ENCODE data around the gene AATK. TPM values are rescaled to one million over a fixed set of nuclear protein-coding genes. Genes with fewer than 3 reads are reported as not detected.

AATK gene
- total and polyA plus RNA-seq, 2 of the 13 experiments (the other 11 are each of a cell fraction or from before 2014, with no cell fraction given), result 2.9 to 8.4 TPM

DNA sequence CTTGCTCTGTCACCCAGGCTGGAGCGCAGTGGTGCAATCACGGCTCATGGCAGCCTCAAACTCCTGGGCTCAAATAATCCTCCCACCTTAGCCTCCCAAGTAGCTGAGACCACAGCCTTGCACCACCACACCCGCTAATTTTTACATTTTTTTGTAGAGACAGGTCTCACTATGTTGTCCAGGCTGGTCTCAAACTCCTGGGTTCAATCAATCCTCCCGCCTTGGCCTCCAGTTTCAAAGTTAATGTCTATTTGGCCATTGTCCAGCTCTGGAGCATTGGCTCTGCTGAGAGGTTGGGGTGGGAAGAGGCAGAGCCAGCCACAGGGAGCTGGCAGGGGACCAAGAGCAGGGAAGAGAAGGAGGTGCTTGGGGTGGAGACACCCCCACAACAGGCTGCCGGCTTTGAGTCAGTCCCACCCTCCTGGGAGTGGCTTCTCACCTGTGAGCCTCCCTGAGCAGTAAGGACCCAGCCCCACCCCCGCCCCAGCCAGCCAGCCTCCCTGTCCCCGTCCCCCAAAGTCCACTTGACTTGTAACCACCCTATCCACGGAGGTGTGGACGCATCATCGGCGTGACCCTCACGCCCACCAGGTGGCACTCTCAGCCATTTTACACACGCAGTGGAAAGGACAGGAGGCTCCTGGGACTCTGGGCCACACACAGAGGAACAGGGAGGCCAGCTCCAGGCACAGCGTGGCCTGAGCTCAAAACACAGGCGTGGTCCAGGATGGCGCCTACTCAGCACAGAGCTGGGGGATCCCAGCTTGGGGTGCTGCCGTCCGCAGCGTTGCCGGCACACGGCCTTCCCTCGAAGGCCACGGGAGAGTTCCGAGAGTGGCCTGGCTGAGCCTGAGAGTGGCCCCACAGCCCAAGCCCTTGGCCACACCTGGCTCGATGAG is 23.5 kb downstream of the AATK start (continued):
- TF ChIP-seq, protein P1, sequence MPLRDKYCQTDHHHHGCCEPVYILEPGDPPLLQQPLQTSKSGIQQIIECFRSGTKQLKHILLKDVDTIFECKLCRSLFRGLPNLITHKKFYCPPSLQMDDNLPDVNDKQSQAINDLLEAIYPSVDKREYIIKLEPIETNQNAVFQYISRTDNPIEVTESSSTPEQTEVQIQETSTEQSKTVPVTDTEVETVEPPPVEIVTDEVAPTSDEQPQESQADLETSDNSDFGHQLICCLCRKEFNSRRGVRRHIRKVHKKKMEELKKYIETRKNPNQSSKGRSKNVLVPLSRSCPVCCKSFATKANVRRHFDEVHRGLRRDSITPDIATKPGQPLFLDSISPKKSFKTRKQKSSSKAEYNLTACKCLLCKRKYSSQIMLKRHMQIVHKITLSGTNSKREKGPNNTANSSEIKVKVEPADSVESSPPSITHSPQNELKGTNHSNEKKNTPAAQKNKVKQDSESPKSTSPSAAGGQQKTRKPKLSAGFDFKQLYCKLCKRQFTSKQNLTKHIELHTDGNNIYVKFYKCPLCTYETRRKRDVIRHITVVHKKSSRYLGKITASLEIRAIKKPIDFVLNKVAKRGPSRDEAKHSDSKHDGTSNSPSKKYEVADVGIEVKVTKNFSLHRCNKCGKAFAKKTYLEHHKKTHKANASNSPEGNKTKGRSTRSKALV (CRISPR knock-in tag; IDR thresholded peaks at IDR 0.05), result 0 out of 2 replicates have a peak, but pooled peaks have one; percentile 51
- TF ChIP-seq, protein P2, sequence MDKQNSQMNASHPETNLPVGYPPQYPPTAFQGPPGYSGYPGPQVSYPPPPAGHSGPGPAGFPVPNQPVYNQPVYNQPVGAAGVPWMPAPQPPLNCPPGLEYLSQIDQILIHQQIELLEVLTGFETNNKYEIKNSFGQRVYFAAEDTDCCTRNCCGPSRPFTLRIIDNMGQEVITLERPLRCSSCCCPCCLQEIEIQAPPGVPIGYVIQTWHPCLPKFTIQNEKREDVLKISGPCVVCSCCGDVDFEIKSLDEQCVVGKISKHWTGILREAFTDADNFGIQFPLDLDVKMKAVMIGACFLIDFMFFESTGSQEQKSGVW (CRISPR knock-in tag; IDR thresholded peaks at IDR 0.05; ENCODE audit: borderline replicate concordance), result no peak
- TF ChIP-seq, protein P3, sequence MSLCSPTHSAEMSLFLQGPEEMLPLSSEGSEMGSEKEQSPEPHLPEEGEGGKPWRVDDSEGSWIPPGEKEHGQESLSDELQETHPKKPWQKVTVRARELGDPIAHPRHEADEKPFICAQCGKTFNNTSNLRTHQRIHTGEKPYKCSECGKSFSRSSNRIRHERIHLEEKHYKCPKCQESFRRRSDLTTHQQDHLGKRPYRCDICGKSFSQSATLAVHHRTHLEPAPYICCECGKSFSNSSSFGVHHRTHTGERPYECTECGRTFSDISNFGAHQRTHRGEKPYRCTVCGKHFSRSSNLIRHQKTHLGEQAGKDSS (CRISPR knock-in tag; IDR thresholded peaks at IDR 0.05; ENCODE audit: borderline replicate concordance, low read depth), result peak; percentile 38; the same call in 1 of the 2 replicates
- TF ChIP-seq, protein P4, sequence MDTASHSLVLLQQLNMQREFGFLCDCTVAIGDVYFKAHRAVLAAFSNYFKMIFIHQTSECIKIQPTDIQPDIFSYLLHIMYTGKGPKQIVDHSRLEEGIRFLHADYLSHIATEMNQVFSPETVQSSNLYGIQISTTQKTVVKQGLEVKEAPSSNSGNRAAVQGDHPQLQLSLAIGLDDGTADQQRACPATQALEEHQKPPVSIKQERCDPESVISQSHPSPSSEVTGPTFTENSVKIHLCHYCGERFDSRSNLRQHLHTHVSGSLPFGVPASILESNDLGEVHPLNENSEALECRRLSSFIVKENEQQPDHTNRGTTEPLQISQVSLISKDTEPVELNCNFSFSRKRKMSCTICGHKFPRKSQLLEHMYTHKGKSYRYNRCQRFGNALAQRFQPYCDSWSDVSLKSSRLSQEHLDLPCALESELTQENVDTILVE (CRISPR knock-in tag; IDR thresholded peaks at IDR 0.05), result 0 out of 2 replicates have a peak, but pooled peaks have one; percentile 59
- TF ChIP-seq ZFX (CRISPR knock-in tag; IDR thresholded peaks at IDR 0.05; ENCODE audit: low read depth) (peak; percentile 73), KDM5A (IDR thresholded peaks at IDR 0.05; ENCODE audit: borderline replicate concordance, low read length) (no peak), ZBTB7A (CRISPR knock-in tag; IDR thresholded peaks at IDR 0.05) (no peak; the same call in 1 of the 2 replicates), ZKSCAN1 (IDR thresholded peaks at IDR 0.05; ENCODE audit: low read length) (no peak), CEBPG (CRISPR knock-in tag; IDR thresholded peaks at IDR 0.05) (no peak), STAG1 (CRISPR knock-in tag; IDR thresholded peaks at IDR 0.05) (peak; percentile 94), ZNF30 (CRISPR knock-in tag; IDR thresholded peaks at IDR 0.05) (no peak), FOXP1 (IDR thresholded peaks at IDR 0.05) (no peak), FOXP1 (CRISPR knock-in tag; IDR thresholded peaks at IDR 0.05) (no peak), CCAR2 (optimal IDR thresholded peaks at IDR 0.05; ENCODE audit: low read depth, low read length) (no peak), MXD4 (CRISPR knock-in tag; IDR thresholded peaks at IDR 0.05) (no peak)
- TF ChIP-seq, protein P5, sequence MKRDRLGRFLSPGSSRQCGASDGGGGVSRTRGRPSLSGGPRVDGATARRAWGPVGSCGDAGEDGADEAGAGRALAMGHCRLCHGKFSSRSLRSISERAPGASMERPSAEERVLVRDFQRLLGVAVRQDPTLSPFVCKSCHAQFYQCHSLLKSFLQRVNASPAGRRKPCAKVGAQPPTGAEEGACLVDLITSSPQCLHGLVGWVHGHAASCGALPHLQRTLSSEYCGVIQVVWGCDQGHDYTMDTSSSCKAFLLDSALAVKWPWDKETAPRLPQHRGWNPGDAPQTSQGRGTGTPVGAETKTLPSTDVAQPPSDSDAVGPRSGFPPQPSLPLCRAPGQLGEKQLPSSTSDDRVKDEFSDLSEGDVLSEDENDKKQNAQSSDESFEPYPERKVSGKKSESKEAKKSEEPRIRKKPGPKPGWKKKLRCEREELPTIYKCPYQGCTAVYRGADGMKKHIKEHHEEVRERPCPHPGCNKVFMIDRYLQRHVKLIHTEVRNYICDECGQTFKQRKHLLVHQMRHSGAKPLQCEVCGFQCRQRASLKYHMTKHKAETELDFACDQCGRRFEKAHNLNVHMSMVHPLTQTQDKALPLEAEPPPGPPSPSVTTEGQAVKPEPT (CRISPR knock-in tag; IDR thresholded peaks at IDR 0.05; ENCODE audit: low read depth), result peak; percentile 39; the same call in 1 of the 2 replicates
- TF ChIP-seq, protein P6, sequence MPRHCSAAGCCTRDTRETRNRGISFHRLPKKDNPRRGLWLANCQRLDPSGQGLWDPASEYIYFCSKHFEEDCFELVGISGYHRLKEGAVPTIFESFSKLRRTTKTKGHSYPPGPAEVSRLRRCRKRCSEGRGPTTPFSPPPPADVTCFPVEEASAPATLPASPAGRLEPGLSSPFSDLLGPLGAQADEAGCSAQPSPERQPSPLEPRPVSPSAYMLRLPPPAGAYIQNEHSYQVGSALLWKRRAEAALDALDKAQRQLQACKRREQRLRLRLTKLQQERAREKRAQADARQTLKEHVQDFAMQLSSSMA (CRISPR knock-in tag; IDR thresholded peaks at IDR 0.05), result no peak
- TF ChIP-seq, protein P7, sequence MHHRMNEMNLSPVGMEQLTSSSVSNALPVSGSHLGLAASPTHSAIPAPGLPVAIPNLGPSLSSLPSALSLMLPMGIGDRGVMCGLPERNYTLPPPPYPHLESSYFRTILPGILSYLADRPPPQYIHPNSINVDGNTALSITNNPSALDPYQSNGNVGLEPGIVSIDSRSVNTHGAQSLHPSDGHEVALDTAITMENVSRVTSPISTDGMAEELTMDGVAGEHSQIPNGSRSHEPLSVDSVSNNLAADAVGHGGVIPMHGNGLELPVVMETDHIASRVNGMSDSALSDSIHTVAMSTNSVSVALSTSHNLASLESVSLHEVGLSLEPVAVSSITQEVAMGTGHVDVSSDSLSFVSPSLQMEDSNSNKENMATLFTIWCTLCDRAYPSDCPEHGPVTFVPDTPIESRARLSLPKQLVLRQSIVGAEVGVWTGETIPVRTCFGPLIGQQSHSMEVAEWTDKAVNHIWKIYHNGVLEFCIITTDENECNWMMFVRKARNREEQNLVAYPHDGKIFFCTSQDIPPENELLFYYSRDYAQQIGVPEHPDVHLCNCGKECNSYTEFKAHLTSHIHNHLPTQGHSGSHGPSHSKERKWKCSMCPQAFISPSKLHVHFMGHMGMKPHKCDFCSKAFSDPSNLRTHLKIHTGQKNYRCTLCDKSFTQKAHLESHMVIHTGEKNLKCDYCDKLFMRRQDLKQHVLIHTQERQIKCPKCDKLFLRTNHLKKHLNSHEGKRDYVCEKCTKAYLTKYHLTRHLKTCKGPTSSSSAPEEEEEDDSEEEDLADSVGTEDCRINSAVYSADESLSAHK (CRISPR knock-in tag; IDR thresholded peaks at IDR 0.05; ENCODE audit: borderline replicate concordance), result no peak

Data from HepG2 (cell line).